SU-DHL-6 (cell line): ENCODE measurements around the gene NCKIPSD.
A peak's percentile ranks its signal among the peaks of the same experiment; 100 is the strongest.

Experiments
- H2AFZ ChIP-seq: fragments of 200-600 bp; sonication (generic); 2 replicates; pipeline ENCODE4 v1.6.1; 2014; ENCODE audit warnings: low read depth, mild to moderate bottlenecking, moderate library complexity, mixed read lengths, antibody characterized with exemption, low read length; ENCODE audit not compliant: severe bottlenecking
- H3F3A ChIP-seq: fragments of 200-600 bp; shearing (Covaris generic); 2 replicates; pipeline ENCODE4 v1.6.0; 2016; ENCODE audit warnings: antibody characterized with exemption, mild to moderate bottlenecking; ENCODE audit not compliant: insufficient read depth
- H3K27ac ChIP-seq: fragments of 200-600 bp; sonication (generic); 2 replicates; pipeline ENCODE4 v1.5.1; 2016; ENCODE audit warnings: low read depth, mild to moderate bottlenecking, low read length, moderate library complexity, mixed read lengths
- H3K27me3 ChIP-seq: fragments of 200-600 bp; sonication (generic), shearing (Covaris generic); 2 replicates; pipeline ENCODE4 v1.6.0; 2014; ENCODE audit warnings: mild to moderate bottlenecking, low read length
- H3K36me3 ChIP-seq: fragments of 200-600 bp; sonication (generic); 2 replicates; pipeline ENCODE4 v1.6.1; 2014; ENCODE audit warnings: mild to moderate bottlenecking, low read length, mixed read lengths
- H3K4me2 ChIP-seq: fragments of 300-600, 200-600 bp; shearing (Covaris generic), sonication (generic); 2 replicates; pipeline ENCODE4 v1.6.0; 2014; ENCODE audit warnings: low read length, low read depth, mild to moderate bottlenecking; ENCODE audit not compliant: poor library complexity, severe bottlenecking
- H3K4me3 ChIP-seq: fragments of 200-600 bp; sonication (generic); 2 replicates; pipeline ENCODE4 v1.5.1; 2014; ENCODE audit warnings: antibody characterized with exemption, low read length, mild to moderate bottlenecking, mixed read lengths; ENCODE audit not compliant: insufficient read depth, poor library complexity, severe bottlenecking
- H3K79me2 ChIP-seq: fragments of 200-600 bp; sonication (generic); 2 replicates; pipeline ENCODE4 v1.6.1; 2014; ENCODE audit warnings: mild to moderate bottlenecking, low read length, moderate library complexity; ENCODE audit not compliant: insufficient read depth
- H3K9ac ChIP-seq: fragments of 200-600 bp; sonication (generic); 2 replicates; pipeline ENCODE4 v1.7.0; 2014; ENCODE audit warnings: mild to moderate bottlenecking, low read length
- H3K9me2 ChIP-seq: fragments of 200-600 bp; sonication (generic); replicated peaks from 2 replicates; pipeline ENCODE4 v1.6.1; 2014; ENCODE audit warnings: low read length; ENCODE audit not compliant: insufficient read depth
- H3K9me3 ChIP-seq: fragments of 200-600 bp; sonication (generic); 2 replicates; pipeline ENCODE4 v1.6.1; 2014; ENCODE audit warnings: low read length, mixed read lengths; ENCODE audit not compliant: insufficient read depth
- H4K20me1 ChIP-seq: fragments of 200-600 bp; sonication (generic); 2 replicates; pipeline ENCODE4 v1.6.1; 2014; ENCODE audit warnings: low read depth, mild to moderate bottlenecking, antibody characterized with exemption, low read length, moderate library complexity, mixed read lengths
- CTCF ChIP-seq: fragments of 200-600 bp; sonication (generic); IDR thresholded peaks from one replicate; pipeline ENCODE4 v1.5.1; 2017; ENCODE audit warnings: antibody characterized with exemption, mild to moderate bottlenecking, low read length, moderate library complexity; ENCODE audit not compliant: insufficient read depth, poor library complexity, severe bottlenecking
- EZH2phosphoT487 ChIP-seq: fragments of 200-600 bp; sonication (generic), shearing (Covaris generic); conservative IDR thresholded peaks from 2 replicates; pipeline ENCODE4 v1.6.1; 2018; ENCODE audit warnings: mild to moderate bottlenecking, antibody characterized with exemption, low read length, moderate library complexity, mixed read lengths

The NCKIPSD gene

GRCh38 chr3:48656061-48656840 lies 29.5 kb downstream of the NCKIPSD start:
- TF ChIP-seq EZH2phosphoT487 (no peak), CTCF (peak; percentile 50)
- Histone ChIP-seq H3K9ac (peak overlapping the region; percentile 57), H3F3A (0 out of 2 replicates have a peak, but pooled peaks cover 6% of the 10 kb centered on the region), H3K4me3 (peak overlapping the region; percentile 54), H4K20me1 (no peaks in the 10 kb centered on the region), H3K9me3 (no peaks in the 10 kb centered on the region), H3K4me2 (peak overlapping the region; percentile 43), H3K9me2 (no peaks in the 10 kb centered on the region), H2AFZ (peak overlapping the region; percentile 80), H3K79me2 (no peaks in the 10 kb centered on the region), H3K27ac (no peak overlapping the region), H3K27me3 (no peaks in the 10 kb centered on the region), H3K36me3 (no peaks in the 10 kb centered on the region)

GRCh38 chr3:48655606-48656005 lies 30.1 kb downstream of the NCKIPSD start:
- peak overlapping the region; percentile 54 for H3K4me3 ChIP-seq
- no peaks in the 10 kb centered on the region for H3K27me3 ChIP-seq
- H3K4me2 ChIP-seq, result peak overlapping the region; percentile 43
- H3K9me3 ChIP-seq, result no peaks in the 10 kb centered on the region
- no peaks in the 10 kb centered on the region for H3K36me3 ChIP-seq
- H2AFZ ChIP-seq, result peak overlapping the region; percentile 80
- no peak overlapping the region for H3K27ac ChIP-seq
- H3K79me2 ChIP-seq, result no peaks in the 10 kb centered on the region
- H3K9ac ChIP-seq, result peak overlapping the region; percentile 57
- no peaks in the 10 kb centered on the region for H4K20me1 ChIP-seq
- TF ChIP-seq EZH2phosphoT487 (no peak), CTCF (no peak)
- 0 out of 2 replicates have a peak, but pooled peaks cover 6% of the 10 kb centered on the region for H3F3A ChIP-seq
- H3K9me2 ChIP-seq, result no peaks in the 10 kb centered on the region

GRCh38 chr3:48655063-48655462 lies 30.7 kb downstream of the NCKIPSD start:
- Histone ChIP-seq H3F3A (0 out of 2 replicates have a peak, but pooled peaks cover 6% of the 10 kb centered on the region), H3K4me3 (no peak overlapping the region), H4K20me1 (no peaks in the 10 kb centered on the region), H3K9me2 (no peaks in the 10 kb centered on the region), H3K79me2 (no peaks in the 10 kb centered on the region), H3K27me3 (no peaks in the 10 kb centered on the region), H3K4me2 (no peak overlapping the region), H3K9ac (no peak overlapping the region), H3K9me3 (no peaks in the 10 kb centered on the region), H2AFZ (no peak overlapping the region), H3K27ac (no peak overlapping the region), H3K36me3 (no peaks in the 10 kb centered on the region)
- TF ChIP-seq EZH2phosphoT487 (no peak), CTCF (no peak)
